ENCODE data around the gene MCTP1. TPM values are rescaled to one million over a fixed set of nuclear protein-coding genes. Genes with fewer than 3 reads are reported as not detected.

Gene MCTP1
- polyA plus RNA-seq, 1 donor from 2014 or later = 1.9 TPM

DNA sequence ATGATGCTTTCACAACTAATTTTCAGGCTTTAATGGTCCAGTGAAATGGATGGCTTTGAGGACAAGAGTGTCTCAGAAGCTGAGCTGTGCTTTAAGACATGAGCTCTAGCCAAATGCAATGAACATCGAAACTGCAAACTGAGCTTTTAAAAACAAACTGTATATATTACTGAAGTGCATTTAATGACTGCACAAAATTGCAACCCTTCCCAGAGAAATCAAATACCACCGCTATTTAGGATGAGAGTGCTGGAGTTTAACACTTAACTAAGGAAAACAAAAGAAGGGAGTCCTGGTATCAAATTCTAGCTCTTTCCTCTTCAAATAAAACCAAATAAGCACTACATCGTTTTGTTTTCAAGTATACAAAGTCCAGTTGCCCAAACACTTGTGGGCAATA lies 502.5 kb downstream of the MCTP1 start:
- no peaks in the 10 kb centered on the region for H3F3A ChIP-seq (ENCODE audit: insufficient read depth, low read length, poor library complexity, severe bottlenecking)
- H4K20me1 ChIP-seq (ENCODE audit: insufficient read depth) = no peaks in the 10 kb centered on the region
- H3K27ac ChIP-seq (ENCODE audit: low read length) = no peak overlapping the region
- no peak overlapping the region for H3K9ac ChIP-seq (ENCODE audit: low read length)
- no peak overlapping the region for H2AFZ ChIP-seq (ENCODE audit: low read depth, low read length)
- no peak overlapping the region for H3K4me3 ChIP-seq (ENCODE audit: low read length)
- no peaks in the 10 kb centered on the region for H3K36me3 ChIP-seq (ENCODE audit: insufficient read depth, low read length)
- no peaks in the 10 kb centered on the region for H3K79me2 ChIP-seq (replicated peaks; ENCODE audit: insufficient read depth, low read length)
- peaks cover 60% of the 10 kb centered on the region for H3K27me3 ChIP-seq (ENCODE audit: insufficient read depth, low read depth, low read length)
- H3K9me2 ChIP-seq (ENCODE audit: insufficient read depth, low read length) = no peaks in the 10 kb centered on the region
- no peak for TF ChIP-seq EP300 (conservative IDR thresholded peaks at IDR 0.05; ENCODE audit: poor library complexity, severe bottlenecking)
- TF ChIP-seq, protein P1, sequence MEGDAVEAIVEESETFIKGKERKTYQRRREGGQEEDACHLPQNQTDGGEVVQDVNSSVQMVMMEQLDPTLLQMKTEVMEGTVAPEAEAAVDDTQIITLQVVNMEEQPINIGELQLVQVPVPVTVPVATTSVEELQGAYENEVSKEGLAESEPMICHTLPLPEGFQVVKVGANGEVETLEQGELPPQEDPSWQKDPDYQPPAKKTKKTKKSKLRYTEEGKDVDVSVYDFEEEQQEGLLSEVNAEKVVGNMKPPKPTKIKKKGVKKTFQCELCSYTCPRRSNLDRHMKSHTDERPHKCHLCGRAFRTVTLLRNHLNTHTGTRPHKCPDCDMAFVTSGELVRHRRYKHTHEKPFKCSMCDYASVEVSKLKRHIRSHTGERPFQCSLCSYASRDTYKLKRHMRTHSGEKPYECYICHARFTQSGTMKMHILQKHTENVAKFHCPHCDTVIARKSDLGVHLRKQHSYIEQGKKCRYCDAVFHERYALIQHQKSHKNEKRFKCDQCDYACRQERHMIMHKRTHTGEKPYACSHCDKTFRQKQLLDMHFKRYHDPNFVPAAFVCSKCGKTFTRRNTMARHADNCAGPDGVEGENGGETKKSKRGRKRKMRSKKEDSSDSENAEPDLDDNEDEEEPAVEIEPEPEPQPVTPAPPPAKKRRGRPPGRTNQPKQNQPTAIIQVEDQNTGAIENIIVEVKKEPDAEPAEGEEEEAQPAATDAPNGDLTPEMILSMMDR (IDR thresholded peaks at IDR 0.05; ENCODE audit: poor library complexity, severe bottlenecking) = no peak
- no peak for TF ChIP-seq MXI1 (conservative IDR thresholded peaks at IDR 0.05; ENCODE audit: poor library complexity, severe bottlenecking)
- TF ChIP-seq POLR2AphosphoS5 (IDR thresholded peaks at IDR 0.05) = no peak
- no peak for TF ChIP-seq SMC3 (conservative IDR thresholded peaks at IDR 0.05; ENCODE audit: poor library complexity)
- TF ChIP-seq, protein P2, sequence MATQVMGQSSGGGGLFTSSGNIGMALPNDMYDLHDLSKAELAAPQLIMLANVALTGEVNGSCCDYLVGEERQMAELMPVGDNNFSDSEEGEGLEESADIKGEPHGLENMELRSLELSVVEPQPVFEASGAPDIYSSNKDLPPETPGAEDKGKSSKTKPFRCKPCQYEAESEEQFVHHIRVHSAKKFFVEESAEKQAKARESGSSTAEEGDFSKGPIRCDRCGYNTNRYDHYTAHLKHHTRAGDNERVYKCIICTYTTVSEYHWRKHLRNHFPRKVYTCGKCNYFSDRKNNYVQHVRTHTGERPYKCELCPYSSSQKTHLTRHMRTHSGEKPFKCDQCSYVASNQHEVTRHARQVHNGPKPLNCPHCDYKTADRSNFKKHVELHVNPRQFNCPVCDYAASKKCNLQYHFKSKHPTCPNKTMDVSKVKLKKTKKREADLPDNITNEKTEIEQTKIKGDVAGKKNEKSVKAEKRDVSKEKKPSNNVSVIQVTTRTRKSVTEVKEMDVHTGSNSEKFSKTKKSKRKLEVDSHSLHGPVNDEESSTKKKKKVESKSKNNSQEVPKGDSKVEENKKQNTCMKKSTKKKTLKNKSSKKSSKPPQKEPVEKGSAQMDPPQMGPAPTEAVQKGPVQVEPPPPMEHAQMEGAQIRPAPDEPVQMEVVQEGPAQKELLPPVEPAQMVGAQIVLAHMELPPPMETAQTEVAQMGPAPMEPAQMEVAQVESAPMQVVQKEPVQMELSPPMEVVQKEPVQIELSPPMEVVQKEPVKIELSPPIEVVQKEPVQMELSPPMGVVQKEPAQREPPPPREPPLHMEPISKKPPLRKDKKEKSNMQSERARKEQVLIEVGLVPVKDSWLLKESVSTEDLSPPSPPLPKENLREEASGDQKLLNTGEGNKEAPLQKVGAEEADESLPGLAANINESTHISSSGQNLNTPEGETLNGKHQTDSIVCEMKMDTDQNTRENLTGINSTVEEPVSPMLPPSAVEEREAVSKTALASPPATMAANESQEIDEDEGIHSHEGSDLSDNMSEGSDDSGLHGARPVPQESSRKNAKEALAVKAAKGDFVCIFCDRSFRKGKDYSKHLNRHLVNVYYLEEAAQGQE (IDR thresholded peaks at IDR 0.05; ENCODE audit: borderline replicate concordance) = no peak
- TF ChIP-seq EZH2 (IDR thresholded peaks at IDR 0.05; ENCODE audit: borderline replicate concordance, insufficient read depth, low read length, poor library complexity, severe bottlenecking) = no peak
- TF ChIP-seq TAF1 (IDR thresholded peaks at IDR 0.05; ENCODE audit: low read depth) = no peak
- TF ChIP-seq RAD21 (conservative IDR thresholded peaks at IDR 0.05) = no peak
- H3K9me3 ChIP-seq (ENCODE audit: low read length) = no peaks in the 10 kb centered on the region
- no peak overlapping the region for H3K4me2 ChIP-seq (ENCODE audit: low read length)

DNA sequence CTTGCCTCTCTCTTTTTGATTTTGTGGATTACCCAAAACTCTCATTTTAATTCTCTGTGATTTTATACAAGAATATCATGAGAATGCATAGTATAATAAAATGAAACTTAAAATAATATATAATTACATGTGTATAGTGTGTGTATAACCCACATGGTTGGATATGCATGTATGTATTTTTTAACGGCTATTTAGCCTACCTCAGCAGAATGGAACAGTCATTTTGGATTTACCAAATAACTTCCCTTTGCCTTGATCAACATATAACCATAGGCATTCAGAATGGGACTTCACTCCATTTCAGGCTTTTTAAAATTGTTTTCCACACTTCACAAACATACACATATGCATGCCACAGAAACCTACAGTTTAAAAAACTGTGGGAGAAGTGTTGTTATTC lies 505.2 kb downstream of the MCTP1 start:
- no peak overlapping the region for H3K9ac ChIP-seq (ENCODE audit: low read length)
- no peaks in the 10 kb centered on the region for H3K9me2 ChIP-seq (ENCODE audit: insufficient read depth, low read length)
- TF ChIP-seq TAF1 (IDR thresholded peaks at IDR 0.05; ENCODE audit: low read depth) (no peak), RAD21 (conservative IDR thresholded peaks at IDR 0.05) (no peak), EP300 (conservative IDR thresholded peaks at IDR 0.05; ENCODE audit: poor library complexity, severe bottlenecking) (no peak), MXI1 (conservative IDR thresholded peaks at IDR 0.05; ENCODE audit: poor library complexity, severe bottlenecking) (no peak), SMC3 (conservative IDR thresholded peaks at IDR 0.05; ENCODE audit: poor library complexity) (no peak), POLR2AphosphoS5 (IDR thresholded peaks at IDR 0.05) (no peak), EZH2 (IDR thresholded peaks at IDR 0.05; ENCODE audit: borderline replicate concordance, insufficient read depth, low read length, poor library complexity, severe bottlenecking) (no peak)
- TF ChIP-seq, protein P1 (IDR thresholded peaks at IDR 0.05; ENCODE audit: poor library complexity, severe bottlenecking) = no peak
- TF ChIP-seq, protein P2 (IDR thresholded peaks at IDR 0.05; ENCODE audit: borderline replicate concordance) = no peak
- no peaks in the 10 kb centered on the region for H3F3A ChIP-seq (ENCODE audit: insufficient read depth, low read length, poor library complexity, severe bottlenecking)
- H3K79me2 ChIP-seq (replicated peaks; ENCODE audit: insufficient read depth, low read length) = no peaks in the 10 kb centered on the region
- no peak overlapping the region for H2AFZ ChIP-seq (ENCODE audit: low read depth, low read length)
- no peaks in the 10 kb centered on the region for H3K36me3 ChIP-seq (ENCODE audit: insufficient read depth, low read length)
- H3K27me3 ChIP-seq (ENCODE audit: insufficient read depth, low read depth, low read length) = peaks cover 44% of the 10 kb centered on the region
- no peak overlapping the region for H3K4me3 ChIP-seq (ENCODE audit: low read length)
- no peak overlapping the region for H3K27ac ChIP-seq (ENCODE audit: low read length)
- H3K9me3 ChIP-seq (ENCODE audit: low read length) = no peaks in the 10 kb centered on the region
- no peaks in the 10 kb centered on the region for H4K20me1 ChIP-seq (ENCODE audit: insufficient read depth)
- H3K4me2 ChIP-seq (ENCODE audit: low read length) = no peak overlapping the region

Data from neural cell (in vitro differentiated cells).